MM.1S (cell line): ENCODE results near the gene SYT1.

Experiments used
- EZH2phosphoT487 ChIP-seq: fragments of 300-600 bp; sonication (generic); IDR thresholded peaks from 2 replicates; pipeline ENCODE4 v1.6.1; 2018; ENCODE audit warnings: antibody characterized with exemption, low read length
- TF ChIP-seq, protein P1 (sequence below): fragments of 300-600 bp; sonication (generic); IDR thresholded peaks from 2 replicates; pipeline ENCODE4 v1.5.1; 2016; ENCODE audit warnings: antibody characterized with exemption, low read length, mixed read lengths

DNA sequence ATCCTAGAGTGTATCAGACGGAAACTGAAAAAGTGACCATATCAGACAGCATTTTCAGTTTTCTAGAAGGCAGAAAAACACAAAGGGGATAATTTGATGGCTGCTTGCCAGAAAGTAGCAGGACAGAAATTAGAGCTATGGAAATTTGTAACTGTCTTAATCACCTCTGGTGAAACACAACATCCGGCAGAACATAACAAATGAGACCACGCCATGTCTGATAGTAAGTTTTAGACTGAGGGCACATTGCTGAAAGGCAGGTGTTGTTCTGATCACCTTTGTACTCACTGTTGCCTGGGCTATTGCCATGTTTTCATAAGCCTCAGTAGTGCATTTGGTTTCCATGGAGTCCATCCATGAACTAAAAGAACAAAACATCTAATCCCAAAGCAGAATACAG, 535.9 kb downstream of the SYT1 start:
- TF ChIP-seq, protein P1, sequence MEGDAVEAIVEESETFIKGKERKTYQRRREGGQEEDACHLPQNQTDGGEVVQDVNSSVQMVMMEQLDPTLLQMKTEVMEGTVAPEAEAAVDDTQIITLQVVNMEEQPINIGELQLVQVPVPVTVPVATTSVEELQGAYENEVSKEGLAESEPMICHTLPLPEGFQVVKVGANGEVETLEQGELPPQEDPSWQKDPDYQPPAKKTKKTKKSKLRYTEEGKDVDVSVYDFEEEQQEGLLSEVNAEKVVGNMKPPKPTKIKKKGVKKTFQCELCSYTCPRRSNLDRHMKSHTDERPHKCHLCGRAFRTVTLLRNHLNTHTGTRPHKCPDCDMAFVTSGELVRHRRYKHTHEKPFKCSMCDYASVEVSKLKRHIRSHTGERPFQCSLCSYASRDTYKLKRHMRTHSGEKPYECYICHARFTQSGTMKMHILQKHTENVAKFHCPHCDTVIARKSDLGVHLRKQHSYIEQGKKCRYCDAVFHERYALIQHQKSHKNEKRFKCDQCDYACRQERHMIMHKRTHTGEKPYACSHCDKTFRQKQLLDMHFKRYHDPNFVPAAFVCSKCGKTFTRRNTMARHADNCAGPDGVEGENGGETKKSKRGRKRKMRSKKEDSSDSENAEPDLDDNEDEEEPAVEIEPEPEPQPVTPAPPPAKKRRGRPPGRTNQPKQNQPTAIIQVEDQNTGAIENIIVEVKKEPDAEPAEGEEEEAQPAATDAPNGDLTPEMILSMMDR, result no peak
- no peak for TF ChIP-seq EZH2phosphoT487
